SIG-M5 (cell line): Measurements from ENCODE around the gene MESD.

ENCODE experiments used
- DNase-seq: peaks from one replicate; lab custom pipeline; 2025; lab: John Stamatoyannopoulos, UW

Gene MESD

DNA sequence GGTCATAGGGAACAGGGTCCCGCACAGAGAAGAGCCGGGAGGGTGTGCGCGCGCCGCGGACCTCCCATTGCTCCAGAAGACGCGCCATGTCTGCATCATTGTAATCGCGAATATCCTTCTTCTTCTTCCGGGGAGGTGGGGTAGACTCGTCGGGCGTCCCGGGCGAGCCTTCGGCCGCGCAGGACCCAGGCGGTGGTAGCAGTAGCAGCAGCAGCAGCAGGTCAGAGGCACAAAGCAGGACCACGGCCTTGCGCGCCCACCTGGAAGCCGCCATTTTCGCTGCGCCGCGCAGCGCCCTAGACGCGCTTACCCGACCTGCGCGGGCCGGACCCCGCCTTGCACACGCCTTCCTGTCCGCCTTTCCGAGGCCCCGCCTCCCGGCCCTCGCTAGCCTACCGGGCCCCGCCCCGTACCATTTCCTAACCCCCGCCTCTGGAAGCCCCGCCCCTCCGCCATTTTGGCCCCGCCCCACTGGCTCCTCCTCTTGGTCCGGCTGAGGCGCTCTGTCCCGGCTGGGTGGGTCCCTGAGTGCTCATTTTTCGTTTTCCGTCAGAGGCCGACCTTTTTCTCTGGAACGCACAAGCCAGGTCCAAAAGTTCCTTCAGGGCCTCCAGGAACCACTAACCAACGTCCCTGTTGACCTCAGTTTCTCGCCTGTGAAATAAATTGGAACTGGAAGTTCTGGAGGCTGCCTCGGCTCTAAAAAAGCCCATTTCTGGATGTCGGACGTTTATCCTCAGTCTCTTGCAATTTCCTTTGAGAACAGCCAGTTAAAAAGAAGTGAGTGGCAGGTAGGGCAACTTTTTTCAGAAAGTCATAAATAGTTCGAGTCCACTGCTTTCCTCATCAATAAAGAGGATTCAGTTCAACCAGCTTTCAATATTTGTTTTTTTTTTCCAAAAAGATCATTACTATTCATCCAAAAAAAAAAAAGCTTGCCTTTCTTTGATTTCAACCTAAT, at the start of gene MESD:
Gene MESD (minus strand): TSS at position 302 of the 961 bp plus-strand sequence. CDS start 28 bp downstream, at position 274.
- DNase-seq, result peak; percentile 53

DNA sequence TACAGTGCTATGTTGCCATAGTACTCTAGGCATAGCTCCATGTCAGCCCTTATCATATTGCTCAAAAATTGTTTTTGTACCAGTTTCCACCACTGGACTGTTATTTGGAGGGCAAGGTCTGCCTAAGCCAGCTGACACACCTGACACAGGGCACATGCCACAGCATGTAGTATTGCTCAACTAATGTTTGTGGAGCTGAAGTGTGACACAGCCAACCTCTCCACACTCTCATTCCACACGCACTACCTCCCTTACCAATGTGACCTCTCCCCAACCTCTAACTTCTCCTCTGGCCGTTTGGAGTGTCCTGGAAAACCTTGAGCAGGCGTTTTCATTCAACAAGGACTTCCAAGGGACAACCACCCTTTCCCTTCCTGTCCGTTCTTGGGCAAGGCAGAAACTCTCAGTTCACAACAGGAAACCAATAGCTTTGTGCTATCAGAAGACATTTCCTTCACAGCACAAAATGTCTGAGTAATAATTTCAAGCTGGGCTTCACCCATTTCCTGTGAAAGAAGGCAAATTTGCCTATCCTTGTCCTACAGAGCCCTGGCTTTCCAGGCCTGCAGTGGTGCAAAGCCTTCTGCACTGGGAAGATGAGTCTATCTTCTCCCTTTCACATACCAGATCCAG, 49.5 kb upstream of the MESD start:
- no peak for DNase-seq

DNA sequence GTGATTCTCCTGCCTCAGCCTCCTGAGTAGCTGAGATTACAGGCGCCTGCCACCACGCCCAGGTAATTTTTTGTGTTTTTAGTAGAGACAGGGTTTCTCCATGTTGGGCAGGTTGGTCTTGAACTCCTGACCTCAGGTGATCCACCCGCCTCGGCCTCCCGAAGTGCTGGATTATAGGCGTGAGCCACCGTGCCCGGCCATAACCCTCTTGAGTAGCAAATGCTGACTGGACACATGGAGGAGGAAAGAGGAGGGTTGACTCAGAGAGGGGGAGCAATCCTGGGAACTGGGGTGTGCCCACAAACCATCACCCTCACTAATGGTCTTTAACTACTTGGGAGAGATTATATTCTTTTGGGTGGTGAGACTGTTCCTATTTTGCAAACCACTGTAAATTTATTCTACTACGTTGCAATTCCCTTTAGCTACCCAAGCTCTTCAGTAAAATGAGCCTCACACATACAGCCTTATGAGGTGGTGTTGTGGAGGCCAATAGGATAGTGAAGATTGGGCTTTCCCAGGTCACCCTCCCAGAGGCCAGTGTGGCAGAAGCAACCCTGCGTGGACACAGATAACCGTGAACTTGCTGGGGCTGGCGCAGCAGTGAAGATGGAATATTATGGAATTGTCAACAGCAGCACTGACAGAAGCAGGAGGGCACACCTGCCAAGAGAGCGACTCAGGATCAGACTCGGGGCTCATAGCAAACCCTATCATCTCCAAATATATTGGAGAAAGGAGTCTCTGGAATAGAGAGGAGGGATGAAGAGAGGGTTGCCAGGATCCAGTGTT, 48.5 kb upstream of the MESD start:
- DNase-seq, result no peak

DNA sequence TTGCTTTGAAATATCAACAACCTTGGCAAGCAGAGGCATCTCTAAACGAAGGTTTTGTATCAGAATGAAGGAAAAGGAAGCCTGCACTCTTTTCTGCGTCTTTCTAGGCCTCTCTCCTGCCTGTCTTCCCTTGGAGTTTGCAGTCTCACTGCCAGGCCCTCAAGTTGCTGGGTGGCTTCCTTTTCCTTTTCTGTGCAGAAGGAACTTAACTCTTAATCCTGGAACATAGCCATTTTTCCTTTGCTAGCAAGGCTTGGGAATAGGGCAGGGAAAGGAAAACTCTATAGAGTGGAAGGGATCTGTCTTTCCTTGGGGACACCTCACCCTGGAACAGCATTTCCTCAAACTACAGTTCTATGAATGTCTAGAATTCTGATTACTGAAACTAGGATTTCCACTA, 43.9 kb upstream of the MESD start:
- DNase-seq, result no peak

DNA sequence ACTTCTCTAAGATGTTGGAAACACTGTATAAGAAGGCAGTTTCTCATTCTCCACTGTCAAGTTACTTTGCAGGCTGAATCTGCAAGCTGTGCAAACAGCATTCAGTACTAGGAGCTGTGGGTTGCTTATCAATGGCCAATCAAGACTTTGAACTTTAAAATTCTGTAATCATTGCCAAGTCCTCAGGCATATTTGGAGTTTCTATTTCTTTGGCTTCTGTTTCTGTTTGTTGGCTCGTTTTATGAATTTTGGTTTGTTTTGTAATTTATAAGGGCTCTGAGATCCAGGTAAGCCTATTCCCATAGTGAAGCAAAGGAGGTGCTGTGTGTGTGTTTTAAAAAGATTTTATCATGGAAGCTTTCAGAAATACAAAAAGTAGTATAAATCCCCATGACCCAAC, 43.2 kb upstream of the MESD start:
- DNase-seq, result no peak

DNA sequence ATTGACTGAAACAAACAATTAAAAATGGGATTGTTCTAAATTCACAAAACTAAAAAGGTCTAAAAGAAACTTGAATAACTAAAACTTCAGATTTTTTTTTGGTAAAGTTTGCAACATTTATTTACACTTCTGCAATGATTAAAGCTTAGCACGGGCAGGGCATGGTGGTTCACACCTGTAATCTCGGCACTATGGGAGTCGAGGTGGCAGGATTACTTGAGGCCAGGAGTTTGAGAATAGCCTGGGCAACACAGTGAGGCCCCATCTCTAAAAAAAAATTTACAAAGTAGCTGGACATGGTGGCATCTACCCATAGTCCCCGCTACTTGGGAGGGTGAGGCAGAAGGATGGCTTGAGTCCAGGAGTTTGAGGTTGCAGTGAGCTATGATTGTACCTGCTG, 42.7 kb upstream of the MESD start:
- no peak for DNase-seq

DNA sequence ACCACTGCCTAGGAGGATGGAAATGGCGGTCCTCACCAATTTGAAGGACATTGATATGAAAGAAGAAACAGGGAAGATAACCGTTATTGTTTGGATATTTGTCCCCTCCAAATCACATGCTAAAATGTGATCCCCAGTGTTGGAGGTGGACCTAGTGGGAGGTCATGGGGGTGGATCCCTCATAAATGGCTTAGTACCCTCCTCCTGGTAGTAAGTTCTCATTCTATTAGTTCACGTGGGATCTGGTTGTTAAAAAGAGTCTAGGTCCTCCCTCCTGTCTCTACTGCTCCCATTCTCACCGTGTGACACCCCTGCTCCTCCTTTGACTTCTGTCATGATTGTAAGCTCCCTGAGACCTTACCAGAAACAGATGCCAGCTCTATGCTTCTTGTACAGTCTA, 41.6 kb upstream of the MESD start:
- no peak for DNase-seq

DNA sequence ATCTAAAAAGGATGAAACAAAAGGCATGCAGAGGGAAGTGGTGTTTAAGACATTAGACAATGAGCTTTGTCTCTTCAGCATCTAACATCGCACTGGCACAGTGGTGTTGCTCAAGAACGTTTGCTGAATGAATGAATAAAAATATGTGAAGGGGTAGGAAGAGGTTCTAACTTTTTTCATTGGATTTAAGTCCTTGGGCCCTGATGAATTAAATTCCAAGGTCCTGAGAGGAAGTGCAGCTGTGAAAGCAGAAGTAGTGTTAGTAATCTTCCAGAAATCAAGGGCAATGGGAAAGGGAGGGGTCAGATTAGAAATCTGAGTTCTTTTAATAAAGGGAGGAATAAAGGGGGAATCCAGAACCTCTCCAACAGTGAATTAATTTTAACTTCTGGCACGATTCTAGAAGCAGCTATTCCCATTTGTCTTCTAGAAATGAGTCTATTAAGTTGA, 40.7 kb upstream of the MESD start:
- DNase-seq, result no peak

DNA sequence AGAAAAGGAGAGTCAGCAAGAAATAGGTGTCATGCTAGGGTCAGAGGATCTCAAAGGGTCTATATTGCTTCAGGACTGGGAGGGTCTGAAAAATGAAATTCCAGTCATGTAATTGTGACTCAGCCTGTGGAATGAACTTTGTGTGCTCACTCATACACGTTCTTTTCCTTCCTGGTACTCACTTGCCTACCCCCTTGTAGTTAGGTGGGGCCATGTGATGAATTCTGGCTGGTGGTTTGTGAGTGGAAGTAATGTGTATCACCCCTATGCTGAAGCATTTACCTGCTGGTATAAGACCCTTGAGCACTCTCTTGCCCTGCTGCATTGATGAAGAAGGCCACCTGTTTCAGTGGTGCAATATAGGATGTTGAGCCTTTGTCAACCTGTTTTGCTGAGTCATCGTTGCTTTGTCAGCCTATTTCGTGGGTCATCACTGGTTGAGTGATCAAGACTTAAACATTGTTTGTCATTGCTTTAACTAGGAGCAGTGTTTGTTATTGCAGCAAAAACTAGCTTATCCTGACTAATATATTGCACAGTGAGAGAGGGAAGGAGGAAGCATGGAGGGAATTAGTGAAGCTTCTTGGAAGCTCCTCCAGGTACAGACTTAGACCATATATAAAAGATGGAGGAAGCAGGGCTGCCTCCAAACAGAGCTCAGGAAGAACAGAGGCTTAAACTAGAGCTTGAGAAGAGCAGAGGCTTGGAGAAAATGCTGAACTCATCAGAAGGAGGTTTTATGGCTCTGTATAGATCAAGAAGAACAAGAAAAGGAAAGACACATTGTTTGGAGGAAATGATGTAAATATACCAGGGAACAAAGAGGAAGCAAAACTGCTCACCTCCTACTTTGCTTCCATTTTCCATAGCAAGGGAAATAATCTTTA, 40.0 kb upstream of the MESD start:
- DNase-seq, result no peak

DNA sequence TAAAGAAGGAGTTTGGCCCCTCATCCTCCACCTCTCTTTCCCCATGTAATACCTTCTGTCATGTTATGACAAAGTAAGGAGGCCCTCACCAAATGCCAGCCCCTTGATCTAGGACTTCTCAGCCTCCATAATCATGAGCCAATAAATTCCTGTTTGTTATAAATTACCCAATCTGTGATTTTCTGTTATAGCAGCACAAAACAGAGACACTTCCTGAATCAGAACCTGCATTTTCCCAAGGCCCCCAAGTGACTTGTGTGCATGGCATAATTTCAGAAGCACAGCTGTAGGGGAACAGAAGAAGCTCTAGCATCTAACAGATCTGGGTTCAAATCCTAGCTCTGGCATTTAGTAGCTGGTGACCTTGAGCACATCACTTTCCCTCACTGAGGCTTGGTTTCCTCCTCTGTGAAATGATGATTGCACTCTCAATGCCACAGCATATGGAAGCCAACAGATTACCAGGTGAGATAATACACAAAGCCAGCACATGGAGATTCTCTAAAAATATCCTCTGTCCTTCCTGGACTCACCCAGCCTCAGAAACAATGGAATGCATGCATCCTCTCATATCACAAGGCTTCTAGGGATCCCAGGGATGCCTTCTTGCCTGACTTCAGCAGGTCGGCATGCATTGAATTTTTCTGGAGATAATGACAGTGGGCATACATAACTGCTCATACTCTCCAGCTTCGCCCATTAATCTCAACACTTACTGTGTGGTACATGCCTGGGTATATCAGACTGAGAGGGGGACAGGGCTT, 37.4 kb upstream of the MESD start:
- DNase-seq, result no peak

DNA sequence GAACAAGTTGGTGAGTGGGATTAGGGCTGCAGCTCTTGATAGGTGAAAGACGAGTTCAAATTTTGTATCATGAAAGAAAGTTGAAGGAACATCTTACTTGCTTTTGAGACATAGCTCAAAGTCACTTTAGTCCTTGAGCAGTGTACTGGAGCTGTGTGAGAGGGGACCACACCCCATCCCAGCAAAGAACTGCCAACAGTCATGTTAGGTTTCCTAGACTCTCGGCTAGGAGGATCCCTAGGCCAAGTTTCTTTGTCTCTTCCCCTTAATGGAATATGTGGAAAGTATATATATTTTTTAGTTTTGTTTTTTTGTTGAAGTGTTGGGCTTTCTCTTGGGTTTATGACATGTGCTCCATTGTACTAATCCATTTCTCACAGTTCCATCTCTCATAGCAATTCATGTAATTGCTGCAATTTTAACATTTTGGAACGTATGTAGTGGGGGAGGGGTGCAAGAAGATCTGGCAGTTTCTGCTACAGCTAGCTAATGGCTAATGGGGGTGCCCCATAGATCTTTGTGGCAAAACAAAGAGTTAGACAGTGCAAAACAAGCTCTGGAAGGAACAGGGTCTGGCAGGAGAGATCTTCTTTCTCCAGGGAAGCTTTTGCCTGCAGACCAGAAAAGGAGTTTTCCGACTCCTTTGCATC, 36.2 kb upstream of the MESD start:
- DNase-seq, result no peak

DNA sequence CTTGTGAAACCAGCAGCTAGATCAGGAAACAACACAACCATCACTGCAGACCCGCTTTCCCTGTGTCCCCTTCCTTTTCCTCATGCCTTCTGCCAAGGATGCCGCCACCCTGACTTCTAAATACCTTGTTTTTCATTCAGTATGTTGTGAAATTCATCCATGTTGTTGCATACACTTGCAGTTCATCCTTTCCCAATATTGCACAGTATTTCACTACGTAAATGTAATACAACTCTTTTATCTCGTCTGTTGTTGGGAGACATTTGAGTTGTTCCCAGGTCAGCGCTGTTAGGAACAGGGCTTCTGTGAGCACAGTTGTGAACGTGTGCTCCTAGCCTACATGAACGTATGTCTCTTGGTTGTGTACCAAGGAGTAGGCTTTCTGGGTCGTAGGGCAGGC, 35.3 kb upstream of the MESD start:
- no peak for DNase-seq

DNA sequence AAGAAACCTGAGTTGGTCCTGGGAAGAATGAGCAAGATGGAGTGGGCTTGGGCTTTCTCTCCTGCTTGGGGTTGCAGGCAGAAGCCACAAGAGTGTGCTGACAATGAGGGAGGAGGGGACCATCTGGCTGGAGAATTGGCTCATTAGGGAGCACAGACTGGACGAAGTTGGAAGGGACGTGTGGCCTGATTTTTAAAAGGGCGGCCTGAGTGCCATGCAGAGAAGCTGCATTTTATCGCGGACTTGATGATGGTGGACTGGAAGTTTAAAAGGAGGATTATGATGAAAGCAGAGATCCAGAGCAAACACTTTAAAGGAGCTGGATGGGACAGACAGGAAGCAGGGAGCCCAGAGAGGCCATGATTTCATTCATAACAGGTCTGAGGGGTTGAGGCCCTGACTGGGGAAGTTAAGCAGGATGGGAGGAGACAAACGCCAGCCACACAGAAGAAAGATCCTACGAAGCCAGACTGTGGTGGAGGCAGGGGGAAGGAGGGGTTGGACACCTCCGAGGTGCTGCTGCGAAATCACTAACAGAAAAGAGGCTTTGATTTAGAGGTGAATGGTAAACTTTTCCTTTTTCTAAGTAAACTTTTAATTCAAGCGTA, 34.8 kb upstream of the MESD start:
- DNase-seq, result no peak

DNA sequence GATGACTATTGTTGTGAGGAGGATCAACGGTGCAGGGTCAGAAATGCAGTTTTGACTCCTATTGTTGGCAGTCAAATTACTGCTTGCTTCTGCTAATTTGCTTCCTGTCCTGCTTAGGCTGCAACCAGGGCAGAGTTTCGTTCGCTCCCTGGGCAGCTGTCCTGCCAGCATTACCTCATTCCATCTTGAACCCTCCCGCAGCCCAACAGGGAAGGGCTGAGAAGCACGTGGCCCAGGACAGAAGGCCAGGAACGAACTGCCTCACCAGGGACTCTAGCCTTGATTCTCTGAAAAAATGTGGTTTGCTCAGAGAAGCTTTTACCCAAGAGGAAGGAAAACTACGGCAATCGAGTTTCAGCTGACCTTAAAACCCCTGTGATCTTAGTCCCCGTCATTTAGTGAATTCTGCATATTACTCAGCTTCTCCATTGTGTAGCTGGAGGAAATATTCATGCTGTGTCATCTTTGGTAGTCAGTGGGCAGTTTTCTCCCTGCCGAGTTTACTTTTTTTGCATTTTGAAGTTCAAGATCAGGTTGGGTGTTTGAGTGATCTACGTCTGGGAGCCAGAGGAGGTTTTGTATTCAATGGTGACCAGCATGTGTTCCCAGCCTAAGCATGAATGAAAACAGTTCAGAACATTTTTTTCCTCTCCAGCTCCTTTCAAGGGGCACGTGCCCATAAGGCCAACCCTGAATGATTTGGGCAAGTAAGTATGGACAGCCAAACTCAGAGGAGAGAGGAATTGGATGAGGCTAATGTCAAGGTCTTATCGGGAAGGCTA, 34.1 kb upstream of the MESD start:
- DNase-seq, result peak; percentile 23

DNA sequence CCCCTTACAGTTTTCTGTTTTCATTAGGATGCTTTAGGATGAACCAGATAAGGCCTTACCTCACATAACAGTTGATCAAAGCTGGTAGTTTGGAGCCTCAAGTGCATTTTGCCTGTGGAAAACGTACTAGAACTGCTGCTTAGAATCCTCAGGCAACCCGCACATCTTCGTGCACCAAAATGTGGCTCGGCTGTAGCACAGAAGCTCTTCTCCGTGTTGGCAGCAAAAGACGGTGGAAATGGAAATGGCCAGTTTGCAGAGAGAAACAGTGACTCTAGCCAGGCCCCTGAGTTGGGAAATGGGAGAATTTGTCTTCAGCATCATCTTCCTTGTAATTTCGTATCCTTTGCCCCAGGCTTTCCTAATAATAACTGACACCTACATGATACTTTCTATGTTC, 31.7 kb upstream of the MESD start:
- DNase-seq, result no peak

DNA sequence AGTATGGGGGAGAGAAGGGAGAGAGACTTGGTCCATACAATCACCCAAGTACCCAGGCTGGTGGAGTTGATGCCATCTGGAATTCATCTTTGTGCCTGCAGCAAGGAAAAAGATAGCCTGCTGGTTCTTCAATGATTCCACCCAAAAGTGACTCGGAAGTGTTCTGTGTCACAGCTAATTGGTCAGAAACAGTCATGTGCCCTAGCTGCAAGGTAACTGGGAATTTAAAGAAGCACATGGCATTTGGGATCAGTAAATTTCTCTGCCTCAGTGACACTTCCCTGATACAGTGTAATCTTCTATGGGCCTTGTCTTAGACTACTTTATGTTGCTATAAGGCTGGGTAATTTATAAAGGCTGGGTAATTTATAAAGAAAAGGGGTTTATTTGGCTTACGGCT, 28.6 kb upstream of the MESD start:
- no peak for DNase-seq

DNA sequence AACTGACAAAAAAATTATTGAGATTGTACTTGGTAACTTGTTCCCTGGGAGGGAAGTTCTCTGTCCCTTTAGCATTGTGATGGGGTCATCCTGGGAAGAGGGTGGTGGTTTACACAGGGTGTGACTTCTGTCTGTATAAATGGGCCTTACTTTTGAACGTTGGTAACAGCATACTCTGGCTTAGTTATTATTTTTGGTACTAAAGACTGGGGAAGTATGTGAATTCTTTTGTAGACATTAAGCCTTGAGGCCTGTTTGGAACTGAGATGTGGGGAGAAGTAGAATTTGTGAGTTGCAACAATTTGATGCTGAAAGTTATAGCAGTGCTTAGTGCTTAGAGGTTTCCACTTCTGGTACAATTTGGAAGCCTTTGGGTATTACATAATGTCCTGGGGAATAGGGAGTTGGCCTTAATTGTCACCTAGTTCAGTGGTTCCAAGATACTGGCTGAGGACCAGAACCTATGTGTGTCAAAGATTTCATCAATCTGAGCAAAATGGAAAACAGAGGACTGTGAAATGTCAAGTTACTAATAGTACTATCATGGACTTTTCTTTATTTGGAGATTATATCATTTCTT, 27.0 kb upstream of the MESD start:
- no peak for DNase-seq

DNA sequence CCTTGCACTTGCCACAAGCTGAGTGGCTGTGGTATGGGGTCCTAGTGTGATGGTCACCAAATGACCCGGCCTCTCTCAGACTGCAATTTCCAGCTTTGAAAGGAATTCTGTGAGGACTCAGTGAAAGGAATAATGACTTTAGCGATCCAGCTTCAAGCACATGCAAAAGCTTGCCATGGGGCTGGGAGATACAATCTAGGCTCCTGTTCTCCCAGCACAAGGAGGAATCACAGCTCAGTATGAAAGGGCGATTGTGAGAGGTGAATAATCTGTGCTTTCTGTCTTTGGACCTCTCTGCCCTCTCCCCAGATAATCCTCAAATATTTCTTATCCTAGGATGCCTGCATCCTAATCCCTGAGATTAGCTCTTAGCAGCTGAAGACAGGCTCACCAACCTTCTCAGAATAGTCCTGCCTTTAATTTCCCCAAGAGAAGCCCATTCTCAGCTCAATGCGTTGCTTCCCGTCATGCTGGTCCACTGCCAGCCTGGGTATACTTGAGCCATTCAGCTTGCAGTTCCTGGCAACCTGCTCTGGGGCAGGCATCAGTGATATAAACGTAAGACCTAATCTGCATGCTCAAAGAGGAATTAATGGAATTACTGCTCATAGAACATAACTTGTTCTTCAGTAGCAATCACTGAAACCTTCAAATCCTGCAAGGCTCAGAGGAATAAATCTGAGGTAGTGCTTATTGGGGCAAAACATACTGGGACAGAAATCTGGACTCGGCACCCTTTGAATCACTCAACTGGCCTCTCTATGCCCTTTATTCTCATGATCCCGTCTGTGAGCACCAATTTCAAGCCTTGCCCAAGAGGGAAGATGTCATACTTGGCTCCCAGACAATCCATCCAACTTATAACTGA, 26.2 kb upstream of the MESD start:
- DNase-seq, result no peak
